Endothelial cell of umbilical vein (primary cell): ENCODE data around the gene TDRD7. TPM values are rescaled to one million over a fixed set of nuclear protein-coding genes. Genes with fewer than 3 reads are reported as not detected.

Experiments
- BruUV-seq: library from RNA; stranded (reverse); fragments of 400-500 nt; replicated peaks from 2 replicates; lab custom pipeline; 2021; lab: Mats Ljungman, UMichigan
- CTCF ChIA-PET: fragments of 300-600, 350-600 bp; sonication (Branson Sonifier 250); formaldehyde crosslinking; loops from one replicate; lab custom pipeline; 2021; ENCODE audit warnings: antibody characterized with exemption, inconsistent platforms; lab: Charles Lee
- POLR2A ChIA-PET: fragments of 300-600, 350-600 bp; sonication (Branson Sonifier 250); formaldehyde crosslinking; loops from one replicate; lab custom pipeline; 2021; ENCODE audit warnings: antibody characterized with exemption, inconsistent platforms; lab: Charles Lee
- DNase-seq: peaks from one replicate; pipeline ENCODE4 v3.0.0-alpha.2; 2011; ENCODE audit warnings: low read depth, low spot score
- FAIRE-seq: peaks from 2 replicates; lab custom pipeline; 2011; peaks lifted over from hg19 to GRCh38; lab: Jason Lieb, UNC
- H2AFZ ChIP-seq: 2 replicates; pipeline ENCODE4 v1.6.0; 2012; ENCODE audit warnings: low read depth, low read length, control low read depth, inconsistent platforms
- H3K27ac ChIP-seq: 2 replicates; pipeline ENCODE4 v1.5.1; 2011; ENCODE audit warnings: low read depth, mild to moderate bottlenecking, control low read depth, low read length, moderate library complexity; ENCODE audit not compliant: insufficient read depth
- H3K27me3 ChIP-seq, 2 experiments: 2 replicates each; pipeline versions ENCODE4 v1.6.0 to v1.6.1; 2011; ENCODE audit warnings: low read length in 2 of 2, mixed read lengths in 1 of 2; ENCODE audit not compliant: control insufficient read depth in 2 of 2, insufficient read depth in 2 of 2
- H3K36me3 ChIP-seq, 2 experiments: 2 replicates in 1 of 2; 3 replicates in 1 of 2; pipeline ENCODE4 v1.5.1; 2011; ENCODE audit warnings: low read length in 2 of 2, mild to moderate bottlenecking in 1 of 2, moderate library complexity in 1 of 2; ENCODE audit not compliant: control insufficient read depth in 2 of 2, insufficient read depth in 2 of 2; ENCODE audit errors: extremely low read depth in 1 of 2
- H3K4me1 ChIP-seq: 3 replicates; pipeline ENCODE4 v1.5.1; 2011; ENCODE audit warnings: mild to moderate bottlenecking, low read length; ENCODE audit not compliant: control insufficient read depth, insufficient read depth; ENCODE audit errors: extremely low read depth
- H3K4me2 ChIP-seq: 2 replicates; pipeline ENCODE4 v1.6.1; 2011; ENCODE audit warnings: low read length, control low read depth, mixed read lengths; ENCODE audit not compliant: insufficient read depth
- H3K4me3 ChIP-seq, 3 experiments: fragments of 200-600 bp in 1 of 3; sonication (generic), shearing (Covaris generic) in 1 of 3; replicated peaks in 1 of 3; 2 replicates each; pipeline ENCODE4 v1.5.1; 2011 to 2016; ENCODE audit warnings: control low read depth in 3 of 3, low read length in 3 of 3, mild to moderate bottlenecking in 2 of 3, inconsistent platforms in 1 of 3, low read depth in 1 of 3, moderate library complexity in 1 of 3; ENCODE audit not compliant: insufficient read depth in 1 of 3
- H3K79me2 ChIP-seq: 2 replicates; pipeline ENCODE4 v1.6.0; 2012; ENCODE audit warnings: low read length, inconsistent platforms; ENCODE audit not compliant: control insufficient read depth, insufficient read depth
- H3K9ac ChIP-seq: replicated peaks from 2 replicates; pipeline ENCODE3; 2011; ENCODE audit warnings: low read length, control low read depth; ENCODE audit not compliant: insufficient read depth; ENCODE audit errors: extremely low read depth
- H3K9me1 ChIP-seq: replicated peaks from 3 replicates; pipeline ENCODE4 v1.6.0; 2011; ENCODE audit warnings: mild to moderate bottlenecking, low read length; ENCODE audit not compliant: control insufficient read depth, insufficient read depth; ENCODE audit errors: extremely low read depth
- H3K9me3 ChIP-seq: replicated peaks from 2 replicates; pipeline ENCODE4 v1.5.1; 2012; ENCODE audit warnings: low read length, inconsistent platforms; ENCODE audit not compliant: control insufficient read depth, insufficient read depth
- H4K20me1 ChIP-seq: replicated peaks from 2 replicates; pipeline ENCODE3; 2011; ENCODE audit warnings: mild to moderate bottlenecking, low read length; ENCODE audit not compliant: control insufficient read depth, insufficient read depth; ENCODE audit errors: extremely low read depth
- CTCF ChIP-seq, 2 donors: IDR thresholded peaks; 1 replicate in 1 of 2; 2 replicates in 1 of 2; pipeline ENCODE4 v1.5.1; 2011; ENCODE audit warnings: low read length in 2 of 2, mild to moderate bottlenecking in 2 of 2, moderate library complexity in 2 of 2, control low read depth in 1 of 2, inconsistent platforms in 1 of 2, low read depth in 1 of 2; ENCODE audit not compliant: insufficient read depth in 1 of 2; ENCODE audit errors: extremely low read depth in 1 of 2
- EZH2 ChIP-seq: IDR thresholded peaks from 2 replicates; pipeline ENCODE4 v1.6.1; 2012; ENCODE audit warnings: borderline replicate concordance, low read depth, mild to moderate bottlenecking, moderate library complexity, low read length, inconsistent platforms; ENCODE audit not compliant: severe bottlenecking
- FOS ChIP-seq: IDR thresholded peaks from 2 replicates; pipeline ENCODE4 v1.6.1; 2011; ENCODE audit warnings: mild to moderate bottlenecking, low read length, moderate library complexity, borderline replicate concordance; ENCODE audit not compliant: insufficient read depth
- JUN ChIP-seq: IDR thresholded peaks from 2 replicates; pipeline ENCODE4 v1.6.1; 2011; ENCODE audit warnings: borderline replicate concordance, low read depth; ENCODE audit not compliant: insufficient read length, insufficient read depth
- MAX ChIP-seq: IDR thresholded peaks from 2 replicates; pipeline ENCODE4 v1.6.1; 2011; ENCODE audit not compliant: insufficient read depth, insufficient read length
- dilution Hi-C: fragments of 300-500 bp; cut with MboI; formaldehyde crosslinking; loops from one replicate; pipeline ENCODE4 v1.15.0; 2019; ENCODE audit warnings: low sequenced_read_pairs; ENCODE audit not compliant: extremely low pct_ligation_motif_present
- intact Hi-C: fragments of 100-400 bp; cut with micrococcal nuclease; formaldehyde crosslinking; loops from one replicate; pipeline ENCODE4 v1.10.0; 2022
- polyA plus RNA-seq, 4 experiments: library from polyadenylated mRNA; depleted of rRNA in 3 of 4; stranded (reverse) in 3 of 4; unstranded in 1 of 4; fragments of >200 nt; gene quantifications; 2 replicates each; pipeline versions ENCODE4 v1.2.1 to v1.2.3, GENCODE V29; 2011 to 2012; ENCODE audit warnings: missing spikeins in 1 of 4
- total RNA-seq: library from RNA; stranded (reverse); gene quantifications from 2 replicates; pipeline ENCODE4 v1.2.3, GENCODE V29; 2021

The TDRD7 gene
- total and polyA plus RNA-seq, 2 donors (not counting 3 experiments of a cell fraction or from before 2014, with no cell fraction given): 4.9 to 11.5 TPM

- dilution Hi-C loops: no loop called here
- H2AFZ ChIP-seq: no peak overlapping the region
- no peak for FAIRE-seq
These were observed 26.2 kb upstream of the TDRD7 start for GRCh38 chr9:97385626-97386264.

GRCh38 chr9:97386265-97386633 is 25.6 kb upstream of the TDRD7 start:
- no peak for DNase-seq
- intact Hi-C loops (no loop called here), dilution Hi-C loops (no loop called here)
- H3K4me2 ChIP-seq: no peak overlapping the region
- H3K4me1 ChIP-seq: no peaks in the 10 kb centered on the region
- no peak overlapping the region for H3K27ac ChIP-seq
- H3K9me3 ChIP-seq: no peaks in the 10 kb centered on the region
- no peaks in the 10 kb centered on the region for H3K9me1 ChIP-seq
- POLR2A ChIA-PET: no interaction called here
- H3K9ac ChIP-seq: no peak overlapping the region
- TF ChIP-seq JUN (no peak), MAX (no peak), CTCF (IDR thresholded peaks at IDR 0.05; ENCODE audit: extremely low read depth in 1 of 2, insufficient read depth in 1 of 2, low read depth in 1 of 2, low read length in 2 of 2) (no peak)
- H3K4me3 ChIP-seq: no peak overlapping the region
- no peaks in the 10 kb centered on the region for H4K20me1 ChIP-seq
- no peak overlapping the region for H2AFZ ChIP-seq
- no TSS peak for BruUV-seq
- no peak for FAIRE-seq
- no peaks in the 10 kb centered on the region for H3K27me3 ChIP-seq
- CTCF ChIA-PET: interaction anchor here (0.6 to 4.5 kb wide), 8 partner anchors 11 to 529 kb away, joined by 3 to 59 read pairs (median 8); no protein-coding TSS in a partner anchor
- no peaks in the 10 kb centered on the region for H3K36me3 ChIP-seq
- H3K79me2 ChIP-seq: no peaks in the 10 kb centered on the region

More at GRCh38 chr9:97385626-97386264, 26.2 kb upstream of the TDRD7 start:
- Histone ChIP-seq H3K9ac (no peak overlapping the region), H3K4me3 (no peak overlapping the region), H3K27me3 (no peaks in the 10 kb centered on the region), H4K20me1 (no peaks in the 10 kb centered on the region), H3K4me2 (no peak overlapping the region), H3K4me1 (no peaks in the 10 kb centered on the region), H3K9me3 (no peaks in the 10 kb centered on the region), H3K36me3 (no peaks in the 10 kb centered on the region), H3K27ac (no peak overlapping the region), H3K79me2 (no peaks in the 10 kb centered on the region), H3K9me1 (no peaks in the 10 kb centered on the region)
- CTCF ChIA-PET: interaction anchor here (0.6 to 4.5 kb wide), 8 partner anchors 10 to 529 kb away, joined by 3 to 59 read pairs (median 8); no protein-coding TSS in a partner anchor
- no TSS peak for BruUV-seq
- POLR2A ChIA-PET: no interaction called here
- no peak for DNase-seq
- intact Hi-C loops: no loop called here
- no peak for TF ChIP-seq FOS
- no peak for TF ChIP-seq EZH2
